H1 (cell line): Measurements from ENCODE around the gene OS9.

Experiments
- ATF3 ChIP-seq: IDR thresholded peaks from 2 replicates; pipeline ENCODE4 v1.6.1; 2011; ENCODE audit warnings: low read depth, mild to moderate bottlenecking, low read length; ENCODE audit not compliant: insufficient read depth
- FOSL1 ChIP-seq: IDR thresholded peaks from 2 replicates; pipeline ENCODE4 v1.6.1; 2011; ENCODE audit warnings: mild to moderate bottlenecking, low read depth, low read length, moderate library complexity; ENCODE audit not compliant: insufficient read depth
- POLR2A ChIP-seq, 2 experiments: IDR thresholded peaks; 1 replicate in 1 of 2; 2 replicates in 1 of 2; pipeline ENCODE4 v1.6.1; 2011; ENCODE audit warnings: low read depth in 2 of 2, low read length in 2 of 2, mild to moderate bottlenecking in 2 of 2; ENCODE audit errors: control extremely low read depth in 1 of 2
- TEAD4 ChIP-seq: IDR thresholded peaks from 2 replicates; pipeline ENCODE4 v1.6.1; 2012; ENCODE audit warnings: low read depth, low read length, inconsistent platforms, mixed read lengths

DNA sequence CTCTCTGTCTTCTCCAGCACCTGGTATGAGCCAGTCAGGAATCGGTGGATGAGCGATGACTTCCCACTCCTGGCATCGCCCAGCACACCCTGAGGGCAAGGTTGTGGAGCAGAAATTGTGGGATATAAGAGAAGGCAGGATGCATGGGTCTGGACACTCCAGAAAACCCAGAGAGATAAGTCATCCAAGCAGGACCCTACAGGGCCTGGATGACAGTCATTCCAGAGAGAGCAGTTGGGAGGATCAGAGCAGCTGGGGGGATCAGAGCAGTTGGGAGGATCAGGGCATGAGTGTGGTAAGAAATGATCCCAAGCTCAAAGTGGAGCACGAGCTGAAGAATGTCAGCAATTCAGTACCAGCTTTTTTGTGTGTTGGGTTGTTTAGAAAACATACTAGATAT lies 40.7 kb downstream of the OS9 start:
- no peak for TF ChIP-seq FOSL1
- TF ChIP-seq ATF3: no peak
- no peak for TF ChIP-seq POLR2A (IDR thresholded peaks at IDR 0.05; ENCODE audit: control extremely low read depth in 1 of 2, low read depth in 2 of 2, low read length in 2 of 2)
- TF ChIP-seq TEAD4: no peak
